ENCODE measurements around the gene MDM4. TPM values are rescaled to one million over a fixed set of nuclear protein-coding genes. Genes with fewer than 3 reads are reported as not detected.

Gene MDM4
- total RNA-seq, 1 donor from 2014 or later = 41.1 TPM

- Histone ChIP-seq H2AFZ (ENCODE audit: low read depth, low read length) (no peak overlapping the region), H3K27me3 (ENCODE audit: insufficient read depth, low read length) (peaks cover 6% of the 10 kb centered on the region), H3K4me3 (ENCODE audit: insufficient read depth, low read depth, low read length) (no peak overlapping the region), H3K4me2 (ENCODE audit: low read length) (no peak overlapping the region), H3K9ac (ENCODE audit: low read length) (no peak overlapping the region), H3K4me1 (ENCODE audit: insufficient read depth, low read length) (peaks cover 3% of the 10 kb centered on the region), H3K9me3 (ENCODE audit: insufficient read depth, low read depth, low read length) (no peaks in the 10 kb centered on the region), H3K79me2 (ENCODE audit: insufficient read depth, low read length) (no peaks in the 10 kb centered on the region), H4K20me1 (ENCODE audit: insufficient read depth, low read length) (peaks cover 3% of the 10 kb centered on the region), H3K27ac (ENCODE audit: low read depth, low read length) (no peak overlapping the region), H3K36me3 (ENCODE audit: insufficient read depth, low read length) (no peaks in the 10 kb centered on the region)
- H3K36me3 Mint-ChIP-seq (ENCODE audit: low read depth, unreplicated experiment) = peaks cover 31% of the 10 kb centered on the region
- FAIRE-seq = no peak
- H3K4me3 Mint-ChIP-seq (ENCODE audit: unreplicated experiment) = no peak overlapping the region
- no peak for DNase-seq (ENCODE audit: low read depth)
- TF ChIP-seq EZH2 (IDR thresholded peaks at IDR 0.05; ENCODE audit: insufficient read depth, low read length) (no peak), CTCF (IDR thresholded peaks at IDR 0.05; ENCODE audit: insufficient read depth, low read depth, low read length) (no peak)
- H3K4me1 Mint-ChIP-seq (ENCODE audit: low read depth, unreplicated experiment) = peaks cover 17% of the 10 kb centered on the region
- H3K27me3 Mint-ChIP-seq (ENCODE audit: low read depth, unreplicated experiment) = no peaks in the 10 kb centered on the region
- H3K27ac Mint-ChIP-seq (ENCODE audit: unreplicated experiment) = no peak overlapping the region
- H3K9me3 Mint-ChIP-seq (ENCODE audit: unreplicated experiment) = no peaks in the 10 kb centered on the region
Measured at GRCh38 chr1:204468206-204468605, 48.0 kb upstream of the MDM4 start.

GRCh38 chr1:204468766-204469302 lies 47.4 kb upstream of the MDM4 start:
- H3K9me3 ChIP-seq (ENCODE audit: insufficient read depth, low read depth, low read length) = no peaks in the 10 kb centered on the region
- TF ChIP-seq CTCF (IDR thresholded peaks at IDR 0.05; ENCODE audit: insufficient read depth, low read depth, low read length) (no peak), EZH2 (IDR thresholded peaks at IDR 0.05; ENCODE audit: insufficient read depth, low read length) (no peak)
- Mint-ChIP-seq H3K4me3 (ENCODE audit: unreplicated experiment) (no peak overlapping the region), H3K27ac (ENCODE audit: unreplicated experiment) (no peak overlapping the region), H3K9me3 (ENCODE audit: unreplicated experiment) (no peaks in the 10 kb centered on the region), H3K4me1 (ENCODE audit: low read depth, unreplicated experiment) (peaks cover 23% of the 10 kb centered on the region), H3K27me3 (ENCODE audit: low read depth, unreplicated experiment) (no peaks in the 10 kb centered on the region), H3K36me3 (ENCODE audit: low read depth, unreplicated experiment) (peaks cover 29% of the 10 kb centered on the region)
- no peak overlapping the region for H2AFZ ChIP-seq (ENCODE audit: low read depth, low read length)
- H4K20me1 ChIP-seq (ENCODE audit: insufficient read depth, low read length) = peaks cover 3% of the 10 kb centered on the region
- no peak overlapping the region for H3K4me3 ChIP-seq (ENCODE audit: insufficient read depth, low read depth, low read length)
- H3K27ac ChIP-seq (ENCODE audit: low read depth, low read length) = no peak overlapping the region
- H3K9ac ChIP-seq (ENCODE audit: low read length) = no peak overlapping the region
- H3K4me1 ChIP-seq (ENCODE audit: insufficient read depth, low read length) = peaks cover 3% of the 10 kb centered on the region
- FAIRE-seq = no peak
- no peak overlapping the region for H3K4me2 ChIP-seq (ENCODE audit: low read length)
- peaks cover 6% of the 10 kb centered on the region for H3K27me3 ChIP-seq (ENCODE audit: insufficient read depth, low read length)
- H3K79me2 ChIP-seq (ENCODE audit: insufficient read depth, low read length) = no peaks in the 10 kb centered on the region
- H3K36me3 ChIP-seq (ENCODE audit: insufficient read depth, low read length) = no peaks in the 10 kb centered on the region
- DNase-seq (ENCODE audit: low read depth) = no peak

- no peaks in the 10 kb centered on the region for H3K27me3 Mint-ChIP-seq (ENCODE audit: low read depth, unreplicated experiment)
- Histone ChIP-seq H3K4me1 (ENCODE audit: insufficient read depth, low read length) (peaks cover 3% of the 10 kb centered on the region), H3K4me3 (ENCODE audit: insufficient read depth, low read depth, low read length) (no peak overlapping the region), H3K27ac (ENCODE audit: low read depth, low read length) (no peak overlapping the region), H3K36me3 (ENCODE audit: insufficient read depth, low read length) (no peaks in the 10 kb centered on the region), H3K27me3 (ENCODE audit: insufficient read depth, low read length) (peaks cover 6% of the 10 kb centered on the region), H4K20me1 (ENCODE audit: insufficient read depth, low read length) (peaks cover 2% of the 10 kb centered on the region), H3K9ac (ENCODE audit: low read length) (no peak overlapping the region), H3K4me2 (ENCODE audit: low read length) (no peak overlapping the region), H2AFZ (ENCODE audit: low read depth, low read length) (no peak overlapping the region), H3K9me3 (ENCODE audit: insufficient read depth, low read depth, low read length) (no peaks in the 10 kb centered on the region), H3K79me2 (ENCODE audit: insufficient read depth, low read length) (no peaks in the 10 kb centered on the region)
- peaks cover 25% of the 10 kb centered on the region for H3K4me1 Mint-ChIP-seq (ENCODE audit: low read depth, unreplicated experiment)
- no peak overlapping the region for H3K4me3 Mint-ChIP-seq (ENCODE audit: unreplicated experiment)
- peaks cover 25% of the 10 kb centered on the region for H3K36me3 Mint-ChIP-seq (ENCODE audit: low read depth, unreplicated experiment)
- DNase-seq (ENCODE audit: low read depth) = no peak
- TF ChIP-seq CTCF (IDR thresholded peaks at IDR 0.05; ENCODE audit: insufficient read depth, low read depth, low read length) (no peak), EZH2 (IDR thresholded peaks at IDR 0.05; ENCODE audit: insufficient read depth, low read length) (no peak)
- H3K27ac Mint-ChIP-seq (ENCODE audit: unreplicated experiment) = no peak overlapping the region
- no peak for FAIRE-seq
- no peaks in the 10 kb centered on the region for H3K9me3 Mint-ChIP-seq (ENCODE audit: unreplicated experiment)
Measured at GRCh38 chr1:204469304-204469703, 46.9 kb upstream of the MDM4 start.
